Measurements from ENCODE around the gene TMEM200A.

DNA sequence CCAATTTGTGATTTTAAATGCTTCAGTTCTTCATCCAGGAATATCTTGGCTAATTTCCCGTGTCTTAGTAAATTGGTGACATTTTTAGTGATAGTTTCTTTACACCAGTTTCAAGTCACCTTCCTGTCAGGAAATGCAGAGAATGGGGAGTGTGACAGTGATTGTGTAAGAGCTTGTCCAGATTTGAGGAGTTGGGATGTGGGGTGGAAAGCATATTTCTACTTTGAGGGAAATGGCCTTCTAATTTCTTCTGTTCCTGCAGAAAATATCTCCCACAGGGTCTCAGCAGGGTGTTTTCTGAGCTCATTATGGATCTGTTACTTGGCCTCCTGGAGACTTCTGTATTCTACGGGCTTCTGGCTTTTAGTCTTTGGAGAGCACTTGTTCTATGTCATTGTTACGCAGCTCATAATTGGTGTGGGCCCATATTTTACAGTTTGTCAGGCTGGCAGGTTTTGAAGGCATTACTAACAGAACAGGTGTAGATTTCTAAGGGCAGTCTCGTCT lies 65.6 kb downstream of the TMEM200A start:
- TF ChIP-seq, protein P1, sequence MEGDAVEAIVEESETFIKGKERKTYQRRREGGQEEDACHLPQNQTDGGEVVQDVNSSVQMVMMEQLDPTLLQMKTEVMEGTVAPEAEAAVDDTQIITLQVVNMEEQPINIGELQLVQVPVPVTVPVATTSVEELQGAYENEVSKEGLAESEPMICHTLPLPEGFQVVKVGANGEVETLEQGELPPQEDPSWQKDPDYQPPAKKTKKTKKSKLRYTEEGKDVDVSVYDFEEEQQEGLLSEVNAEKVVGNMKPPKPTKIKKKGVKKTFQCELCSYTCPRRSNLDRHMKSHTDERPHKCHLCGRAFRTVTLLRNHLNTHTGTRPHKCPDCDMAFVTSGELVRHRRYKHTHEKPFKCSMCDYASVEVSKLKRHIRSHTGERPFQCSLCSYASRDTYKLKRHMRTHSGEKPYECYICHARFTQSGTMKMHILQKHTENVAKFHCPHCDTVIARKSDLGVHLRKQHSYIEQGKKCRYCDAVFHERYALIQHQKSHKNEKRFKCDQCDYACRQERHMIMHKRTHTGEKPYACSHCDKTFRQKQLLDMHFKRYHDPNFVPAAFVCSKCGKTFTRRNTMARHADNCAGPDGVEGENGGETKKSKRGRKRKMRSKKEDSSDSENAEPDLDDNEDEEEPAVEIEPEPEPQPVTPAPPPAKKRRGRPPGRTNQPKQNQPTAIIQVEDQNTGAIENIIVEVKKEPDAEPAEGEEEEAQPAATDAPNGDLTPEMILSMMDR (IDR thresholded peaks at IDR 0.05) = no peak
- TF ChIP-seq POLR2A (IDR thresholded peaks at IDR 0.05) (no peak), EP300 (IDR thresholded peaks at IDR 0.05) (no peak), POLR2AphosphoS5 (IDR thresholded peaks at IDR 0.05) (no peak)

All from sigmoid colon (tissue), 4 donors.